K562 (cell line): Measurements from ENCODE around the gene NLRC3. TPM values are rescaled to one million over a fixed set of nuclear protein-coding genes. Genes with fewer than 3 reads are reported as not detected.
A peak's percentile ranks its signal among the peaks of the same experiment; 100 is the strongest.

ENCODE experiments used
- CC2D1A ChIP-seq: fragments of 450-650 bp; IDR thresholded peaks from 2 replicates; pipeline ENCODE4 v1.6.1; 2017; ENCODE audit warnings: mild to moderate bottlenecking
- DNMT1 ChIP-seq: fragments of 450-650 bp; IDR thresholded peaks from 2 replicates; pipeline ENCODE4 v1.6.1; 2016; ENCODE audit warnings: antibody characterized with exemption, mild to moderate bottlenecking
- FOXK1 ChIP-seq: sonication (generic); formaldehyde crosslinking; IDR thresholded peaks from 2 replicates; pipeline ENCODE4 v1.8.0; 2022; ENCODE audit warnings: missing genetic modification reagents, mild to moderate bottlenecking, borderline replicate concordance
- GTF2A2 ChIP-seq: IDR thresholded peaks from 2 replicates; pipeline ENCODE4 v1.6.1; 2016; ENCODE audit warnings: mild to moderate bottlenecking, missing genetic modification characterization, missing compliant biosample characterization
- ILF3 ChIP-seq: fragments of 450-650 bp; IDR thresholded peaks from 2 replicates; pipeline ENCODE4 v1.6.1; 2018; ENCODE audit warnings: antibody characterized with exemption, mild to moderate bottlenecking, moderate library complexity, borderline replicate concordance
- L3MBTL2 ChIP-seq: fragments of 450-650 bp; IDR thresholded peaks from 2 replicates; pipeline ENCODE4 v1.6.1; 2016; ENCODE audit warnings: mild to moderate bottlenecking, moderate library complexity
- OTX1 ChIP-seq: fragments of 450-650 bp; formaldehyde crosslinking; IDR thresholded peaks from 2 replicates; pipeline ENCODE4 v1.4.0; 2022; ENCODE audit warnings: mild to moderate bottlenecking
- PHB ChIP-seq: fragments of 250-450 bp; sonication (Bioruptor Pico); IDR thresholded peaks from 2 replicates; pipeline ENCODE4 v1.5.0; 2021
- POLR2G ChIP-seq: fragments of 200-400 bp; formaldehyde crosslinking; IDR thresholded peaks from 2 replicates; pipeline ENCODE4 v1.6.1; 2017; ENCODE audit warnings: low read depth, mild to moderate bottlenecking, antibody characterized with exemption, low read length, moderate library complexity
- RAD51 ChIP-seq: fragments of 450-650 bp; IDR thresholded peaks from 2 replicates; pipeline ENCODE4 v1.7.1; 2016; ENCODE audit warnings: low read depth, mild to moderate bottlenecking, borderline replicate concordance
- RBM17 ChIP-seq: fragments of 200-400 bp; formaldehyde crosslinking; IDR thresholded peaks from 2 replicates; pipeline ENCODE4 v1.6.1; 2017; ENCODE audit warnings: low read depth, mild to moderate bottlenecking, low read length, borderline replicate concordance
- SRF ChIP-seq, 2 experiments: fragments of 250-450, 450-650 bp in 1 of 2; sonication (Bioruptor Pico) in 1 of 2; sonication (generic) in 1 of 2; formaldehyde crosslinking; IDR thresholded peaks; 2 replicates each; pipeline versions ENCODE4 v1.5.0 to v1.5.1; 2020 to 2022; ENCODE audit warnings: mild to moderate bottlenecking in 1 of 2, missing genetic modification reagents in 1 of 2
- ZBTB1 ChIP-seq: sonication (generic); formaldehyde crosslinking; IDR thresholded peaks from 2 replicates; pipeline ENCODE4 v1.8.1; 2023; ENCODE audit warnings: missing genetic modification reagents, low read depth, mild to moderate bottlenecking, borderline replicate concordance
- ZBTB7A ChIP-seq: IDR thresholded peaks from 2 replicates; pipeline ENCODE4 v1.6.1; 2011; ENCODE audit warnings: low read depth, mild to moderate bottlenecking, low read length, moderate library complexity, borderline replicate concordance; ENCODE audit not compliant: control insufficient read depth
- ZNF347 ChIP-seq: fragments of 450-650 bp; formaldehyde crosslinking; IDR thresholded peaks from 2 replicates; pipeline ENCODE4 v1.4.0; 2020; ENCODE audit warnings: low read depth, mild to moderate bottlenecking, moderate library complexity
- ZNF764 ChIP-seq: fragments of 250-450 bp; sonication (Bioruptor Pico); IDR thresholded peaks from 2 replicates; pipeline ENCODE4 v1.4.0; 2020; ENCODE audit warnings: low read depth, mild to moderate bottlenecking, moderate library complexity
- polyA plus RNA-seq, 8 experiments: library from polyadenylated mRNA; depleted of rRNA in 4 of 8; stranded (reverse) in 5 of 8; unstranded in 3 of 8; fragments of >200 nt; fragmentation: Nextera tagmentation in 2 of 8; fragmentation: Illumina TruSeq in 1 of 8; extraction: Ambion mirVana in 2 of 8; extraction: Trizol in 1 of 8; gene quantifications; 2 replicates each; pipeline versions ENCODE4 v1.2.1 to v1.2.3, GENCODE V29; 2011 to 2014; ENCODE audit warnings: inconsistent platforms in 1 of 8, missing spikeins in 1 of 8
- total RNA-seq, 7 experiments: library from RNA; depleted of rRNA in 6 of 7; stranded (reverse); fragments of >200 nt in 6 of 7; fragmentation: Illumina TruSeq in 2 of 7; extraction: Trizol in 2 of 7; gene quantifications; 2 replicates each; pipeline versions ENCODE4 v1.2.1 to v1.2.3, GENCODE V29; 2011 to 2021; ENCODE audit warnings: low replicate concordance in 1 of 7
- TF ChIP-seq, protein P1 (sequence below), 2 experiments: IDR thresholded peaks; 2 replicates each; pipeline ENCODE4 v1.6.1; 2012; ENCODE audit warnings: improper control_type of control experiment in 2 of 2, low read depth in 2 of 2, low read length in 2 of 2, borderline replicate concordance in 1 of 2
- TF ChIP-seq, protein P2 (sequence below), 2 experiments: fragments of 450-650 bp in 1 of 2; IDR thresholded peaks; 2 replicates each; pipeline ENCODE4 v1.6.1; 2011 to 2017; ENCODE audit warnings: low read depth in 2 of 2, antibody characterized with exemption in 1 of 2, borderline replicate concordance in 1 of 2, low read length in 1 of 2, mild to moderate bottlenecking in 1 of 2, mixed read lengths in 1 of 2; ENCODE audit not compliant: control insufficient read depth in 1 of 2
- TF ChIP-seq, protein P3 (sequence below), 2 experiments: fragments of 200-800 bp in 1 of 2; sonication (Bioruptor generic) in 1 of 2; sonication (generic) in 1 of 2; formaldehyde crosslinking in 1 of 2; IDR thresholded peaks in 1 of 2; conservative IDR thresholded peaks in 1 of 2; 2 replicates each; pipeline versions ENCODE4 v1.5.0 to v1.6.1; 2016 to 2020; ENCODE audit warnings: missing compliant biosample characterization in 1 of 2, missing genetic modification characterization in 1 of 2, missing genetic modification reagents in 1 of 2

The NLRC3 gene
- total and polyA plus RNA-seq, 9 of the 15 experiments (the other 6 are each of a cell fraction or from before 2014, with no cell fraction given) = 0.03 to 0.13 (median 0.03) TPM; not detected in 4

DNA sequence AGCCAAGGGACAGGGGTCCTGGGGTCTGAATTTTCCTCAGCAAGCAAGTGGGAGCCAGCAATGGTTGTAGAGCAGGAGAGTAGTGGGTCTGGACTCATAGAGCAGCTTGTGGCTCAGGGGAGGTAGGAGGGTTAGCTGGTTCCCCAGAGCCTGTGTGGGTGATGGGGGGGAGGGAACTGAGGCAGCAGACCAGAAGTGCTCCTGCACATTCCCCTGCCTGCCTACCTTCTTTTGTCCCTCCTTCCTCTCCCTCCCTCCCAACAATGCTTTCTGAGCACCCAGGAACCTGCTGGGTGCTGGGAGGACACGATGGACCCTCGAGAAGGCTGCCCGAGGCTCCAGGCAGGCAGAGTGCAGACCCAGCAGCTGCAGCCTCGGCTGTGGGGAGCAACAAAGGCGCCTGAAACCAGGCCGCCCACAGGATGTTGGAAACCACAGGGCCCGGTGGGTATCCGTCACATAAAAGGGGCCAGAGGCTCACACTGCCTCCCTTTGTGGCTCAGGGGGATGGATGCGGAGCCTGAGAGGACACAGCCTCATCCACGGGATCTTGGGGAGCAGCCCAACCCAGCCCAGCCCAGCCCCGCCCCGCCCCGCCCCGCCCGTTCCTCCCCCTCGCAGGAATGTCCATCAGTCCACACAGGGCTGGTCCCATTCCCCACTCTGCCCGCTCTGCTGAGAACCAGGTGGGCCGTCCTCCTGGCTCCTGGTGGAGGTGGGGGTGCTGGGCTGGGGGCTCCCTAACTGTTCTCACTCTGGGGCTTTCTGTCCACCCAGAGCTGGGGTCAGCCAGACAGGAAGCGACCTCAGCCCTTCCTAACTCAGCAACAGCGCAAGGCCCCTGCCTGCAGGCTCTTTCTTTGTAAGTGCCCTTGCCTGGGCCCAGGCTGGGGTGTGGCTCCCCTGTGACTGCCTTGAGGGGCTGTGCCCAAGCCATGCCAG lies 1.7 kb upstream of the NLRC3 start (continued):
- TF ChIP-seq ILF3 (no peak), ZBTB7A (peak; percentile 13; the same call in 1 of the 2 replicates), PHB (CRISPR knock-in tag) (no peak), GTF2A2 (tag) (no peak), ZNF347 (no peak), L3MBTL2 (no peak), ZBTB1 (CRISPR knock-in tag) (no peak), POLR2G (peak; percentile 33; the same call in 1 of the 2 replicates), DNMT1 (no peak), CC2D1A (no peak), FOXK1 (no peak), OTX1 (CRISPR knock-in tag) (no peak), ZNF764 (CRISPR knock-in tag) (no peak), SRF (CRISPR knock-in tag; IDR thresholded peaks at IDR 0.05) (no peak), RAD51 (no peak), RBM17 (no peak)
- TF ChIP-seq, protein P1, sequence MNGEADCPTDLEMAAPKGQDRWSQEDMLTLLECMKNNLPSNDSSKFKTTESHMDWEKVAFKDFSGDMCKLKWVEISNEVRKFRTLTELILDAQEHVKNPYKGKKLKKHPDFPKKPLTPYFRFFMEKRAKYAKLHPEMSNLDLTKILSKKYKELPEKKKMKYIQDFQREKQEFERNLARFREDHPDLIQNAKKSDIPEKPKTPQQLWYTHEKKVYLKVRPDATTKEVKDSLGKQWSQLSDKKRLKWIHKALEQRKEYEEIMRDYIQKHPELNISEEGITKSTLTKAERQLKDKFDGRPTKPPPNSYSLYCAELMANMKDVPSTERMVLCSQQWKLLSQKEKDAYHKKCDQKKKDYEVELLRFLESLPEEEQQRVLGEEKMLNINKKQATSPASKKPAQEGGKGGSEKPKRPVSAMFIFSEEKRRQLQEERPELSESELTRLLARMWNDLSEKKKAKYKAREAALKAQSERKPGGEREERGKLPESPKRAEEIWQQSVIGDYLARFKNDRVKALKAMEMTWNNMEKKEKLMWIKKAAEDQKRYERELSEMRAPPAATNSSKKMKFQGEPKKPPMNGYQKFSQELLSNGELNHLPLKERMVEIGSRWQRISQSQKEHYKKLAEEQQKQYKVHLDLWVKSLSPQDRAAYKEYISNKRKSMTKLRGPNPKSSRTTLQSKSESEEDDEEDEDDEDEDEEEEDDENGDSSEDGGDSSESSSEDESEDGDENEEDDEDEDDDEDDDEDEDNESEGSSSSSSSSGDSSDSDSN (IDR thresholded peaks at IDR 0.05; ENCODE audit: borderline replicate concordance in 1 of 2, low read depth in 2 of 2, low read length in 2 of 2) = no peak
- TF ChIP-seq, protein P2, sequence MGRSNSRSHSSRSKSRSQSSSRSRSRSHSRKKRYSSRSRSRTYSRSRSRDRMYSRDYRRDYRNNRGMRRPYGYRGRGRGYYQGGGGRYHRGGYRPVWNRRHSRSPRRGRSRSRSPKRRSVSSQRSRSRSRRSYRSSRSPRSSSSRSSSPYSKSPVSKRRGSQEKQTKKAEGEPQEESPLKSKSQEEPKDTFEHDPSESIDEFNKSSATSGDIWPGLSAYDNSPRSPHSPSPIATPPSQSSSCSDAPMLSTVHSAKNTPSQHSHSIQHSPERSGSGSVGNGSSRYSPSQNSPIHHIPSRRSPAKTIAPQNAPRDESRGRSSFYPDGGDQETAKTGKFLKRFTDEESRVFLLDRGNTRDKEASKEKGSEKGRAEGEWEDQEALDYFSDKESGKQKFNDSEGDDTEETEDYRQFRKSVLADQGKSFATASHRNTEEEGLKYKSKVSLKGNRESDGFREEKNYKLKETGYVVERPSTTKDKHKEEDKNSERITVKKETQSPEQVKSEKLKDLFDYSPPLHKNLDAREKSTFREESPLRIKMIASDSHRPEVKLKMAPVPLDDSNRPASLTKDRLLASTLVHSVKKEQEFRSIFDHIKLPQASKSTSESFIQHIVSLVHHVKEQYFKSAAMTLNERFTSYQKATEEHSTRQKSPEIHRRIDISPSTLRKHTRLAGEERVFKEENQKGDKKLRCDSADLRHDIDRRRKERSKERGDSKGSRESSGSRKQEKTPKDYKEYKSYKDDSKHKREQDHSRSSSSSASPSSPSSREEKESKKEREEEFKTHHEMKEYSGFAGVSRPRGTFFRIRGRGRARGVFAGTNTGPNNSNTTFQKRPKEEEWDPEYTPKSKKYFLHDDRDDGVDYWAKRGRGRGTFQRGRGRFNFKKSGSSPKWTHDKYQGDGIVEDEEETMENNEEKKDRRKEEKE (IDR thresholded peaks at IDR 0.05; ENCODE audit: borderline replicate concordance in 1 of 2, control insufficient read depth in 1 of 2, low read depth in 2 of 2, low read length in 1 of 2) = no peak
- TF ChIP-seq, protein P3, sequence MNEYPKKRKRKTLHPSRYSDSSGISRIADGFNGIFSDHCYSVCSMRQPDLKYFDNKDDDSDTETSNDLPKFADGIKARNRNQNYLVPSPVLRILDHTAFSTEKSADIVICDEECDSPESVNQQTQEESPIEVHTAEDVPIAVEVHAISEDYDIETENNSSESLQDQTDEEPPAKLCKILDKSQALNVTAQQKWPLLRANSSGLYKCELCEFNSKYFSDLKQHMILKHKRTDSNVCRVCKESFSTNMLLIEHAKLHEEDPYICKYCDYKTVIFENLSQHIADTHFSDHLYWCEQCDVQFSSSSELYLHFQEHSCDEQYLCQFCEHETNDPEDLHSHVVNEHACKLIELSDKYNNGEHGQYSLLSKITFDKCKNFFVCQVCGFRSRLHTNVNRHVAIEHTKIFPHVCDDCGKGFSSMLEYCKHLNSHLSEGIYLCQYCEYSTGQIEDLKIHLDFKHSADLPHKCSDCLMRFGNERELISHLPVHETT (CRISPR knock-in tag; conservative IDR thresholded peaks at IDR 0.05 in 1 of 2, IDR thresholded peaks at IDR 0.05 in 1 of 2) = no peak
